Mammary epithelial cell (primary cell): Measurements from ENCODE around the gene ZNF385B.

ENCODE experiments used
- EZH2 ChIP-seq: IDR thresholded peaks from 2 replicates; pipeline ENCODE4 v1.6.1; 2012; ENCODE audit warnings: low read length, inconsistent platforms, borderline replicate concordance
- TF ChIP-seq, protein P1 (sequence below), 2 donors: IDR thresholded peaks in 1 of 2; conservative IDR thresholded peaks in 1 of 2; 2 replicates each; pipeline ENCODE4 v1.5.1; 2011 to 2012; ENCODE audit warnings: inconsistent platforms in 2 of 2, low read length in 2 of 2, mild to moderate bottlenecking in 2 of 2, control low read depth in 1 of 2, low read depth in 1 of 2; ENCODE audit not compliant: insufficient read depth in 1 of 2; ENCODE audit errors: extremely low read depth in 1 of 2

DNA sequence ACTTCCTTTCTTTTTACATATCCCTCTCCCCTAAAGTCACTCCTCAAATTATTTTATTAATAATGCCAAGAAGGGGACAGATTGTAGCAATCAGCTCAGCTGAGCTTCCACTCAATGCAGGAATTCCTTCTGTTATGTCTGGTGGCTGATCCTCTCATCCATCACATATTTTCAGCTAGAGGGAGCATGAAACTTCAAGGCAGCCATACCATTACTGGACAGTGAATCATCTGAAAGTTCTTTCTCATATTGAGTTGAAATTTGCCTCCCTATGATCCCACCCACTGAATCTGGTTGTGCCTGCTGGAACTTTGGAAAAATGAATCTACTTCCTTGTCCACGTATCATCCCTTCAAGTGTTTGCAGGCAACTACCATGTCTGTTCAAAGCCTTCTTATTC, 11.2 kb downstream of the ZNF385B start:
- TF ChIP-seq, protein P1, sequence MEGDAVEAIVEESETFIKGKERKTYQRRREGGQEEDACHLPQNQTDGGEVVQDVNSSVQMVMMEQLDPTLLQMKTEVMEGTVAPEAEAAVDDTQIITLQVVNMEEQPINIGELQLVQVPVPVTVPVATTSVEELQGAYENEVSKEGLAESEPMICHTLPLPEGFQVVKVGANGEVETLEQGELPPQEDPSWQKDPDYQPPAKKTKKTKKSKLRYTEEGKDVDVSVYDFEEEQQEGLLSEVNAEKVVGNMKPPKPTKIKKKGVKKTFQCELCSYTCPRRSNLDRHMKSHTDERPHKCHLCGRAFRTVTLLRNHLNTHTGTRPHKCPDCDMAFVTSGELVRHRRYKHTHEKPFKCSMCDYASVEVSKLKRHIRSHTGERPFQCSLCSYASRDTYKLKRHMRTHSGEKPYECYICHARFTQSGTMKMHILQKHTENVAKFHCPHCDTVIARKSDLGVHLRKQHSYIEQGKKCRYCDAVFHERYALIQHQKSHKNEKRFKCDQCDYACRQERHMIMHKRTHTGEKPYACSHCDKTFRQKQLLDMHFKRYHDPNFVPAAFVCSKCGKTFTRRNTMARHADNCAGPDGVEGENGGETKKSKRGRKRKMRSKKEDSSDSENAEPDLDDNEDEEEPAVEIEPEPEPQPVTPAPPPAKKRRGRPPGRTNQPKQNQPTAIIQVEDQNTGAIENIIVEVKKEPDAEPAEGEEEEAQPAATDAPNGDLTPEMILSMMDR (conservative IDR thresholded peaks at IDR 0.05 in 1 of 2, IDR thresholded peaks at IDR 0.05 in 1 of 2; ENCODE audit: extremely low read depth in 1 of 2, insufficient read depth in 1 of 2, low read depth in 1 of 2, low read length in 2 of 2): peak in 1 of 2 donors; percentile 43
- TF ChIP-seq EZH2: no peak
